WTC11 (cell line): ENCODE results near the gene PUSL1. TPM values are rescaled to one million over a fixed set of nuclear protein-coding genes. Genes with fewer than 3 reads are reported as not detected.

ENCODE experiments used
- ATAC-seq: fragments of 200-7000 bp; cut with Tn5 transposase; 2 replicates; pipeline ENCODE4 v1.10.0; 2021; ENCODE audit warnings: mild to moderate bottlenecking, moderate library complexity
- CTCF ChIA-PET: fragments of 300-600 bp; sonication (Branson Sonifier 250); formaldehyde crosslinking; loops from one replicate; lab custom pipeline; 2021; ENCODE audit warnings: antibody characterized with exemption; lab: Charles Lee
- POLR2A ChIA-PET: fragments of 350-600 bp; sonication (Branson Sonifier 250); formaldehyde crosslinking; loops from one replicate; lab custom pipeline; 2021; ENCODE audit warnings: antibody characterized with exemption; lab: Charles Lee
- DNase-seq: peaks from one replicate; pipeline ENCODE4 v3.0.0; 2021; ENCODE audit warnings: low spot score
- H3K27ac Mint-ChIP-seq: 2 replicates; pipeline ENCODE4 v1.8.0; 2021; ENCODE audit warnings: mixed read lengths
- H3K27me3 Mint-ChIP-seq: 2 replicates; pipeline ENCODE4 v1.8.0; 2021; ENCODE audit warnings: low read depth, mild to moderate bottlenecking, moderate library complexity, mixed read lengths
- H3K36me3 Mint-ChIP-seq: 2 replicates; pipeline ENCODE4 v1.8.0; 2021; ENCODE audit warnings: mixed read lengths
- H3K4me1 Mint-ChIP-seq: 2 replicates; pipeline ENCODE4 v1.8.0; 2022; ENCODE audit warnings: mixed read lengths
- H3K4me3 Mint-ChIP-seq: 2 replicates; pipeline ENCODE4 v1.8.0; 2021; ENCODE audit warnings: mild to moderate bottlenecking, moderate library complexity, mixed read lengths
- H3K9me3 Mint-ChIP-seq: 2 replicates; pipeline ENCODE4 v1.8.0; 2021; ENCODE audit warnings: mixed read lengths
- EMX1 ChIP-seq: fragments of 250-450 bp; sonication (Bioruptor Pico); IDR thresholded peaks from 2 replicates; pipeline ENCODE4 v1.8.0; 2021; ENCODE audit warnings: mild to moderate bottlenecking
- JAZF1 ChIP-seq: fragments of 250-450 bp; sonication (Bioruptor Pico); IDR thresholded peaks from 2 replicates; pipeline ENCODE4 v1.9.0; 2021; ENCODE audit warnings: moderate library complexity, mild to moderate bottlenecking, inconsistent platforms
- NFE2L1 ChIP-seq: sonication (generic); formaldehyde crosslinking; IDR thresholded peaks from 2 replicates; pipeline ENCODE4 v1.8.1; 2023; ENCODE audit warnings: missing genetic modification reagents
- NFYB ChIP-seq: sonication (generic); formaldehyde crosslinking; conservative IDR thresholded peaks from 2 replicates; pipeline ENCODE4 v1.8.0; 2022; ENCODE audit warnings: low read depth, missing genetic modification reagents
- OVOL2 ChIP-seq: fragments of 250-450 bp; sonication (Bioruptor Pico); IDR thresholded peaks from 2 replicates; pipeline ENCODE4 v1.9.0; 2021; ENCODE audit warnings: mild to moderate bottlenecking, borderline replicate concordance
- TEAD1 ChIP-seq: sonication (generic); formaldehyde crosslinking; IDR thresholded peaks from 2 replicates; pipeline ENCODE4 v1.8.0; 2022; ENCODE audit warnings: mild to moderate bottlenecking, missing genetic modification reagents
- TP53 ChIP-seq: sonication (generic); formaldehyde crosslinking; IDR thresholded peaks from 2 replicates; pipeline ENCODE4 v1.8.1; 2023; ENCODE audit warnings: mild to moderate bottlenecking, missing genetic modification reagents
- ZNF219 ChIP-seq: sonication (generic); formaldehyde crosslinking; IDR thresholded peaks from 2 replicates; pipeline ENCODE4 v1.8.0; 2023; ENCODE audit warnings: missing genetic modification reagents, mild to moderate bottlenecking, borderline replicate concordance
- ZNF263 ChIP-seq: sonication (generic); formaldehyde crosslinking; IDR thresholded peaks from 2 replicates; pipeline ENCODE4 v1.8.1; 2022; ENCODE audit warnings: low read depth, mild to moderate bottlenecking, moderate library complexity, missing genetic modification reagents
- total RNA-seq: library from RNA; stranded (reverse); gene quantifications from 3 replicates; pipeline ENCODE4 v1.2.3, GENCODE V29; 2021
- TF ChIP-seq, protein P1 (sequence below): sonication (generic); formaldehyde crosslinking; IDR thresholded peaks from 2 replicates; pipeline ENCODE4 v1.8.1; 2023; ENCODE audit warnings: mild to moderate bottlenecking, missing genetic modification reagents, borderline replicate concordance
- TF ChIP-seq, protein P2 (sequence below): sonication (generic); formaldehyde crosslinking; IDR thresholded peaks from 2 replicates; pipeline ENCODE4 v1.8.1; 2022; ENCODE audit warnings: missing genetic modification reagents, borderline replicate concordance
- TF ChIP-seq, protein P3 (sequence below): sonication (generic); formaldehyde crosslinking; IDR thresholded peaks from 2 replicates; pipeline ENCODE4 v1.8.0; 2022; ENCODE audit warnings: mild to moderate bottlenecking, missing genetic modification reagents
- TF ChIP-seq, protein P4 (sequence below): fragments of 250-450 bp; sonication (Bioruptor Pico); conservative IDR thresholded peaks from 2 replicates; pipeline ENCODE4 v1.9.0; 2021; ENCODE audit warnings: mild to moderate bottlenecking
- TF ChIP-seq, protein P5 (sequence below): sonication (generic); formaldehyde crosslinking; IDR thresholded peaks from 2 replicates; pipeline ENCODE4 v1.8.1; 2022; ENCODE audit warnings: mild to moderate bottlenecking, missing genetic modification reagents, moderate library complexity, borderline replicate concordance
- TF ChIP-seq, protein P6 (sequence below): sonication (generic); formaldehyde crosslinking; conservative IDR thresholded peaks from 2 replicates; pipeline ENCODE4 v1.8.1; 2023; ENCODE audit warnings: mild to moderate bottlenecking, low read depth, missing genetic modification reagents, moderate library complexity
- TF ChIP-seq, protein P7 (sequence below): sonication (generic); formaldehyde crosslinking; IDR thresholded peaks from 2 replicates; pipeline ENCODE4 v1.8.0; 2023; ENCODE audit warnings: missing genetic modification reagents, mild to moderate bottlenecking, borderline replicate concordance
- TF ChIP-seq, protein P8 (sequence below): fragments of 250-450 bp; sonication (Bioruptor Pico); IDR thresholded peaks from 2 replicates; pipeline ENCODE4 v1.9.0; 2021; ENCODE audit warnings: mild to moderate bottlenecking

The PUSL1 gene
- total RNA-seq, 1 experiment from 2014 or later = 51.5 TPM

DNA sequence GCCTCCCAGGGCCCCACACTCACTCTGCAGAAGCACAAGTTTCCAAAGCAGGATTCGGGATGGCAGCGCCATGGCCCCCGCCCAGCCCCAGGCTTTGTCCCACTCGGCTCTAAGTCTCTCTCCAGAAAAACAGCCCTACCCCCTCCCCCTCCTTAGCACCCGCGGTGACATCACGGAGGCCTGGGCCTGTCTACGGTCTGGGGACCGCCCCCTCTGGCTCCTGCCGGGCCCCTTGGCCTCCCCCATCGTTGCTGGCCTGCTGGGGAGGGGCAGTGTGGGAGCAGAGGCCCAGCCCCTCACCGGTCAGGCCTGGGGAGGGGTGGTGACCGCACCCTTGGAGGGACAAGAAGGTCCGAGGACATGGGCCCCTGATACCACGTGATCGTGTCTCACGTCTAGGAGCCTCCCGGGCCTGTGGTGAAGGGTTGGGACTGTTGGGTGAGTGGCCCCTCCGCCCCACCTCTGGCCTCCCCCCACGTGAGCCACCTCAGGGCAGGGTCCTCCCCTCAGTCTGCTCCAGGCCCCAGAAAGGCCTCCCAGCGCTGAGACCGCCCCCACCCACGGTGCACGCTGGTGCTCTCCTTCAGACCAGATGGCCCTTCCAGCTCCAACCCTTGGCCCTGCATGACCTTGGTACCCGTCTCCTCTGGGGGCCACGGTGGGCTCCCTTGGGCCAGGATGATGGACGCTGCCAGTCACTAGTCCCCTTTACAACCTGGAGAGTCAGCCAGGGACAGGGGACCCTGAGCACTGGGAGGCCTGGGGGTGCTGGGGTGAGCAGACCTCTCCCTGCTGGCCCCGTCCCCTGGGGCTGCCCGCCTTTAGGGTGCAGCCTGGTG is 50.3 kb downstream of the PUSL1 start, which contains the start of gene MXRA8 (continued):
- TF ChIP-seq, protein P1, sequence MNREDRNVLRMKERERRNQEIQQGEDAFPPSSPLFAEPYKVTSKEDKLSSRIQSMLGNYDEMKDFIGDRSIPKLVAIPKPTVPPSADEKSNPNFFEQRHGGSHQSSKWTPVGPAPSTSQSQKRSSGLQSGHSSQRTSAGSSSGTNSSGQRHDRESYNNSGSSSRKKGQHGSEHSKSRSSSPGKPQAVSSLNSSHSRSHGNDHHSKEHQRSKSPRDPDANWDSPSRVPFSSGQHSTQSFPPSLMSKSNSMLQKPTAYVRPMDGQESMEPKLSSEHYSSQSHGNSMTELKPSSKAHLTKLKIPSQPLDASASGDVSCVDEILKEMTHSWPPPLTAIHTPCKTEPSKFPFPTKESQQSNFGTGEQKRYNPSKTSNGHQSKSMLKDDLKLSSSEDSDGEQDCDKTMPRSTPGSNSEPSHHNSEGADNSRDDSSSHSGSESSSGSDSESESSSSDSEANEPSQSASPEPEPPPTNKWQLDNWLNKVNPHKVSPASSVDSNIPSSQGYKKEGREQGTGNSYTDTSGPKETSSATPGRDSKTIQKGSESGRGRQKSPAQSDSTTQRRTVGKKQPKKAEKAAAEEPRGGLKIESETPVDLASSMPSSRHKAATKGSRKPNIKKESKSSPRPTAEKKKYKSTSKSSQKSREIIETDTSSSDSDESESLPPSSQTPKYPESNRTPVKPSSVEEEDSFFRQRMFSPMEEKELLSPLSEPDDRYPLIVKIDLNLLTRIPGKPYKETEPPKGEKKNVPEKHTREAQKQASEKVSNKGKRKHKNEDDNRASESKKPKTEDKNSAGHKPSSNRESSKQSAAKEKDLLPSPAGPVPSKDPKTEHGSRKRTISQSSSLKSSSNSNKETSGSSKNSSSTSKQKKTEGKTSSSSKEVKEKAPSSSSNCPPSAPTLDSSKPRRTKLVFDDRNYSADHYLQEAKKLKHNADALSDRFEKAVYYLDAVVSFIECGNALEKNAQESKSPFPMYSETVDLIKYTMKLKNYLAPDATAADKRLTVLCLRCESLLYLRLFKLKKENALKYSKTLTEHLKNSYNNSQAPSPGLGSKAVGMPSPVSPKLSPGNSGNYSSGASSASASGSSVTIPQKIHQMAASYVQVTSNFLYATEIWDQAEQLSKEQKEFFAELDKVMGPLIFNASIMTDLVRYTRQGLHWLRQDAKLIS (CRISPR knock-in tag) = no peak
- TF ChIP-seq, protein P2, sequence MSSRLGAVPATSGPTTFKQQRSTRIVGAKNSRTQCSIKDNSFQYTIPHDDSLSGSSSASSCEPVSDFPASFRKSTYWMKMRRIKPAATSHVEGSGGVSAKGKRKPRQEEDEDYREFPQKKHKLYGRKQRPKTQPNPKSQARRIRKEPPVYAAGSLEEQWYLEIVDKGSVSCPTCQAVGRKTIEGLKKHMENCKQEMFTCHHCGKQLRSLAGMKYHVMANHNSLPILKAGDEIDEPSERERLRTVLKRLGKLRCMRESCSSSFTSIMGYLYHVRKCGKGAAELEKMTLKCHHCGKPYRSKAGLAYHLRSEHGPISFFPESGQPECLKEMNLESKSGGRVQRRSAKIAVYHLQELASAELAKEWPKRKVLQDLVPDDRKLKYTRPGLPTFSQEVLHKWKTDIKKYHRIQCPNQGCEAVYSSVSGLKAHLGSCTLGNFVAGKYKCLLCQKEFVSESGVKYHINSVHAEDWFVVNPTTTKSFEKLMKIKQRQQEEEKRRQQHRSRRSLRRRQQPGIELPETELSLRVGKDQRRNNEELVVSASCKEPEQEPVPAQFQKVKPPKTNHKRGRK (CRISPR knock-in tag) = no peak
- TF ChIP-seq, protein P3, sequence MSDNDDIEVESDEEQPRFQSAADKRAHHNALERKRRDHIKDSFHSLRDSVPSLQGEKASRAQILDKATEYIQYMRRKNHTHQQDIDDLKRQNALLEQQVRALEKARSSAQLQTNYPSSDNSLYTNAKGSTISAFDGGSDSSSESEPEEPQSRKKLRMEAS (CRISPR knock-in tag) = peak; percentile 37; the same call in 1 of the 2 replicates
- TF ChIP-seq, protein P4, sequence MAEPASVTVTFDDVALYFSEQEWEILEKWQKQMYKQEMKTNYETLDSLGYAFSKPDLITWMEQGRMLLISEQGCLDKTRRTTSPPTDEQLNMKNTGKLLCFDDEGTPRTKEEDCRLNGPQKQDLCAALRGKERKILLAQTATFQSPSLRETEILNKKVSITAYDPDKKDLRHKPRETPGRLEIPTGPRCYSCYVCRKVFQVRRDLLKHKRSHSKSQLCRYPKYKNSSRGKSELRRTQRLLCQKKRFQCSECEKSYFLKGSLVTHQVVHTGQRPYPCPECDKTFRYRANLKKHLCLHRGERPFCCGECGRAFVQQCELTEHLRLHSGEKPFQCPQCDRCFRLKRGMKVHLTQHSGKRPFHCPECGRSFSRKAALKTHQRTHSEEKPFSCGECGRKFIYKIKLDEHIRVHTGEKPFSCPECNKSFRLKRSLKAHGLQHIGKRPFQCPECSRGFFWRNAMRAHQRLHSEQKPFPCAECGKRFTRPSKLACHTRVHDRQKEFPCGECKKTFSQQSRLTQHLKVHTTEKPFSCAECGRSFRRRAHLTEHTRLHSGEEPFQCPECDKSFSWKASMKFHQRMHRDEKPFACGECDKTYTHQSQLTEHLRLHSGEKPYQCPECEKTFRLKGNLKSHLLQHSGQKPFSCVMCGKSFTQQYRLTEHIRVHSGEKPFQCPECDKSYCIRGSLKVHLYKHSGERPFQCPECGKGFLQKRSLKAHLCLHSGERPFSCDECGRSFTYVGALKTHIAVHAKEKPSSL = no peak
- TF ChIP-seq JAZF1 (CRISPR knock-in tag) = no peak

DNA sequence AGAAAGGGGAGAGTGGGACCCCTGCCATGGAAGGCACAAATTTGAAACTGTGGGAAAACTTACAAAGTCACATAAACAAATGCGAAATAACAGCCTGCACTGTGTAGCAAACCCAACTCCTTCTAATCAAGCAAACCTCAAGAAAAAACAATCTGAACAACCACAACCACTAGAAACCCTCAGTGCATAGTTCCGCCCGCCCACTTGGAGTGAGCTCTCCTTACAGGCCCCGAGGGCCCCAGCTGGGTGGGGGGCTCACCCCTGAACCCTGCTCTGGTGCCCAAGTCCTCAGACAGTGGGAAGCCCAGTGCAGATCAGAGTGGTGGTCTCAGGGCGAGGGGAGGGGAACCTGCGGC is 50.9 kb downstream of the PUSL1 start:
- Mint-ChIP-seq H3K36me3 (no peaks in the 10 kb centered on the region), H3K4me3 (no peak overlapping the region), H3K27me3 (peaks cover 28% of the 10 kb centered on the region), H3K4me1 (peaks cover 21% of the 10 kb centered on the region), H3K27ac (no peak overlapping the region), H3K9me3 (no peaks in the 10 kb centered on the region)
- DNase-seq = no peak
- ChIA-PET POLR2A (no interaction called here), CTCF (interaction anchor here (1.9 kb wide), 1 partner anchor 12 kb away, joined by 8 read pairs; no protein-coding TSS in a partner anchor)
- no peak for ATAC-seq
- no peak for TF ChIP-seq OVOL2
- no peak for TF ChIP-seq NFE2L1 (CRISPR knock-in tag)
- TF ChIP-seq, protein P5, sequence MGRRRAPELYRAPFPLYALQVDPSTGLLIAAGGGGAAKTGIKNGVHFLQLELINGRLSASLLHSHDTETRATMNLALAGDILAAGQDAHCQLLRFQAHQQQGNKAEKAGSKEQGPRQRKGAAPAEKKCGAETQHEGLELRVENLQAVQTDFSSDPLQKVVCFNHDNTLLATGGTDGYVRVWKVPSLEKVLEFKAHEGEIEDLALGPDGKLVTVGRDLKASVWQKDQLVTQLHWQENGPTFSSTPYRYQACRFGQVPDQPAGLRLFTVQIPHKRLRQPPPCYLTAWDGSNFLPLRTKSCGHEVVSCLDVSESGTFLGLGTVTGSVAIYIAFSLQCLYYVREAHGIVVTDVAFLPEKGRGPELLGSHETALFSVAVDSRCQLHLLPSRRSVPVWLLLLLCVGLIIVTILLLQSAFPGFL (CRISPR knock-in tag) = no peak
- no peak for TF ChIP-seq EMX1
- TF ChIP-seq, protein P6, sequence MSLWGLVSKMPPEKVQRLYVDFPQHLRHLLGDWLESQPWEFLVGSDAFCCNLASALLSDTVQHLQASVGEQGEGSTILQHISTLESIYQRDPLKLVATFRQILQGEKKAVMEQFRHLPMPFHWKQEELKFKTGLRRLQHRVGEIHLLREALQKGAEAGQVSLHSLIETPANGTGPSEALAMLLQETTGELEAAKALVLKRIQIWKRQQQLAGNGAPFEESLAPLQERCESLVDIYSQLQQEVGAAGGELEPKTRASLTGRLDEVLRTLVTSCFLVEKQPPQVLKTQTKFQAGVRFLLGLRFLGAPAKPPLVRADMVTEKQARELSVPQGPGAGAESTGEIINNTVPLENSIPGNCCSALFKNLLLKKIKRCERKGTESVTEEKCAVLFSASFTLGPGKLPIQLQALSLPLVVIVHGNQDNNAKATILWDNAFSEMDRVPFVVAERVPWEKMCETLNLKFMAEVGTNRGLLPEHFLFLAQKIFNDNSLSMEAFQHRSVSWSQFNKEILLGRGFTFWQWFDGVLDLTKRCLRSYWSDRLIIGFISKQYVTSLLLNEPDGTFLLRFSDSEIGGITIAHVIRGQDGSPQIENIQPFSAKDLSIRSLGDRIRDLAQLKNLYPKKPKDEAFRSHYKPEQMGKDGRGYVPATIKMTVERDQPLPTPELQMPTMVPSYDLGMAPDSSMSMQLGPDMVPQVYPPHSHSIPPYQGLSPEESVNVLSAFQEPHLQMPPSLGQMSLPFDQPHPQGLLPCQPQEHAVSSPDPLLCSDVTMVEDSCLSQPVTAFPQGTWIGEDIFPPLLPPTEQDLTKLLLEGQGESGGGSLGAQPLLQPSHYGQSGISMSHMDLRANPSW (CRISPR knock-in tag) = no peak
- TF ChIP-seq JAZF1 (CRISPR knock-in tag) = no peak
- no peak for TF ChIP-seq ZNF263
- TF ChIP-seq ZNF219 (CRISPR knock-in tag) = no peak
- TF ChIP-seq NFYB = no peak
- no peak for TF ChIP-seq TP53 (CRISPR knock-in tag)
- TF ChIP-seq, protein P7, sequence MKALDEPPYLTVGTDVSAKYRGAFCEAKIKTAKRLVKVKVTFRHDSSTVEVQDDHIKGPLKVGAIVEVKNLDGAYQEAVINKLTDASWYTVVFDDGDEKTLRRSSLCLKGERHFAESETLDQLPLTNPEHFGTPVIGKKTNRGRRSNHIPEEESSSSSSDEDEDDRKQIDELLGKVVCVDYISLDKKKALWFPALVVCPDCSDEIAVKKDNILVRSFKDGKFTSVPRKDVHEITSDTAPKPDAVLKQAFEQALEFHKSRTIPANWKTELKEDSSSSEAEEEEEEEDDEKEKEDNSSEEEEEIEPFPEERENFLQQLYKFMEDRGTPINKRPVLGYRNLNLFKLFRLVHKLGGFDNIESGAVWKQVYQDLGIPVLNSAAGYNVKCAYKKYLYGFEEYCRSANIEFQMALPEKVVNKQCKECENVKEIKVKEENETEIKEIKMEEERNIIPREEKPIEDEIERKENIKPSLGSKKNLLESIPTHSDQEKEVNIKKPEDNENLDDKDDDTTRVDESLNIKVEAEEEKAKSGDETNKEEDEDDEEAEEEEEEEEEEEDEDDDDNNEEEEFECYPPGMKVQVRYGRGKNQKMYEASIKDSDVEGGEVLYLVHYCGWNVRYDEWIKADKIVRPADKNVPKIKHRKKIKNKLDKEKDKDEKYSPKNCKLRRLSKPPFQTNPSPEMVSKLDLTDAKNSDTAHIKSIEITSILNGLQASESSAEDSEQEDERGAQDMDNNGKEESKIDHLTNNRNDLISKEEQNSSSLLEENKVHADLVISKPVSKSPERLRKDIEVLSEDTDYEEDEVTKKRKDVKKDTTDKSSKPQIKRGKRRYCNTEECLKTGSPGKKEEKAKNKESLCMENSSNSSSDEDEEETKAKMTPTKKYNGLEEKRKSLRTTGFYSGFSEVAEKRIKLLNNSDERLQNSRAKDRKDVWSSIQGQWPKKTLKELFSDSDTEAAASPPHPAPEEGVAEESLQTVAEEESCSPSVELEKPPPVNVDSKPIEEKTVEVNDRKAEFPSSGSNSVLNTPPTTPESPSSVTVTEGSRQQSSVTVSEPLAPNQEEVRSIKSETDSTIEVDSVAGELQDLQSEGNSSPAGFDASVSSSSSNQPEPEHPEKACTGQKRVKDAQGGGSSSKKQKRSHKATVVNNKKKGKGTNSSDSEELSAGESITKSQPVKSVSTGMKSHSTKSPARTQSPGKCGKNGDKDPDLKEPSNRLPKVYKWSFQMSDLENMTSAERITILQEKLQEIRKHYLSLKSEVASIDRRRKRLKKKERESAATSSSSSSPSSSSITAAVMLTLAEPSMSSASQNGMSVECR (CRISPR knock-in tag) = no peak
- TF ChIP-seq, protein P8, sequence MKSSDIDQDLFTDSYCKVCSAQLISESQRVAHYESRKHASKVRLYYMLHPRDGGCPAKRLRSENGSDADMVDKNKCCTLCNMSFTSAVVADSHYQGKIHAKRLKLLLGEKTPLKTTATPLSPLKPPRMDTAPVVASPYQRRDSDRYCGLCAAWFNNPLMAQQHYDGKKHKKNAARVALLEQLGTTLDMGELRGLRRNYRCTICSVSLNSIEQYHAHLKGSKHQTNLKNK = no peak
- no peak for TF ChIP-seq TEAD1 (CRISPR knock-in tag)
